Measurements from ENCODE around the gene FBN1.

FBN1 gene

DNA sequence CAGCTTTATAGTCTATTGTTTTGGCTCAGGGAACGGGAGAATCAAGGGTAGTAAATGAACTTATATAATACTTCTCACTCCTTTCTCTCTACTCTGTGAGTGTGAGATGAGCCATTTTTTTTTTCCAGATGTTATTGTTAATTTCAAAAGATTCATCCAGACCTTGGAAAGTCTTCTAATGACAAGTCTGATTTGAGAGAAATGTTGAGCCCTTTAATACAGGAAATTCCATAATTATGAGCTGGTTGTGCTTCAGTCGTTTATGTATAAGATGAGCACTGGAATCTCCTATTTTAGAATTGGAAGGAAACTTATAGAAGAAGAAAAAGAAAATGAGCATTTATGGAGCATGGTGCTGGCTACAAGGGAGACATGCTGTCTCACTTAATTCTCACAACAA lies 92.0 kb downstream of the FBN1 start:
- no peak for TF ChIP-seq CTCF (conservative IDR thresholded peaks at IDR 0.05; ENCODE audit: low read depth)
- ChIA-PET CTCF (no interaction called here), POLR2A (ENCODE audit: low non-redundant PET) (no interaction called here)
- no peak for DNase-seq (ENCODE audit: low spot score)
- no peak overlapping the region for H3K27ac ChIP-seq

- TF ChIP-seq CTCF (conservative IDR thresholded peaks at IDR 0.05; ENCODE audit: low read depth): no peak
- CTCF ChIA-PET: no interaction called here
- no peak for DNase-seq (ENCODE audit: low spot score)
- no peak overlapping the region for H3K27ac ChIP-seq
- POLR2A ChIA-PET (ENCODE audit: low non-redundant PET): no interaction called here
Measured at GRCh38 chr15:48550822-48551525, 94.5 kb downstream of the FBN1 start.

GRCh38 chr15:48548455-48548854 lies 97.1 kb downstream of the FBN1 start:
- no peak for DNase-seq (ENCODE audit: low spot score)
- ChIA-PET POLR2A (ENCODE audit: low non-redundant PET) (no interaction called here), CTCF (no interaction called here)
- no peak overlapping the region for H3K27ac ChIP-seq
- no peak for TF ChIP-seq CTCF (conservative IDR thresholded peaks at IDR 0.05; ENCODE audit: low read depth)

DNA sequence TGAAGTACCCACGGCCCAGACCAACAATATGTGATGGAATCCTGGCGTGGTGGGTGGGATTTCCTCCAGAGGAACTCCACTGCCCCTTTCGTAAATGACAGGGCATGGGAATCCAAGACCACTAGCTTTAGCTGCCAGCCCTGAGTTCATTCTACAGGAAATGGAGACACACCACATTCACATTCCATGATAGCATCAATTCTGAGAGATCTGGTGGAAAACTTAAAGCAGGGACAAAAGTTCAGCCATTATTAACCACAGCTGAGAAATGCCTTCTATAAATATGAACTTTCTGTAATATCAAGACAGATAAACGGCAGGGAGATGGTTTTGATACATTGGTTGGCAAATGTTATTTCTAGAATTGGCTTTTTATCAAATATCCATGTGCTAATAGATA lies 98.2 kb downstream of the FBN1 start:
- no peak overlapping the region for H3K27ac ChIP-seq
- no peak for DNase-seq (ENCODE audit: low spot score)
- ChIA-PET CTCF (no interaction called here), POLR2A (ENCODE audit: low non-redundant PET) (no interaction called here)
- no peak for TF ChIP-seq CTCF (conservative IDR thresholded peaks at IDR 0.05; ENCODE audit: low read depth)

GRCh38 chr15:48546296-48546695 lies 99.2 kb downstream of the FBN1 start:
- POLR2A ChIA-PET (ENCODE audit: low non-redundant PET): no interaction called here
- CTCF ChIA-PET: no interaction called here
- H3K27ac ChIP-seq: no peak overlapping the region
- TF ChIP-seq CTCF (conservative IDR thresholded peaks at IDR 0.05; ENCODE audit: low read depth): no peak
- no peak for DNase-seq (ENCODE audit: low spot score)

DNA sequence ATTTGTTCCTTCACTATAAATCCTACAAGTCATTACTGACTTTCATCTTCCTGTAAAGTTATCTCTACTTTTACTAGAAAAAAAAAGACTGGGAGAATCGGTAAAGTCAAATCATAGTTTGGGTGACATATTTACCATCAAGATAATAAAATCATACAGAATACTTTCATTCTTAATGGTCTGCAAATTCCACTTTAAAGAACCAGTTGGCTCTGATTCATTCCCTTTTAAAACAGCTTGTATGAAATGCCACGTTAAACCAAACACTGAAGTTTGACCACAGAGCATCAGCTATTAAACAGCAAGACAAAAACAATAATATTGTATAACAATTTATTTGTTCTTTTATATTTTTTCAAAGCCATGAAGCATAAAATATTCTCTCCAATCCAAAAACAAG lies 100.7 kb downstream of the FBN1 start:
- POLR2A ChIA-PET (ENCODE audit: low non-redundant PET): no interaction called here
- DNase-seq (ENCODE audit: low spot score): no peak
- CTCF ChIA-PET: no interaction called here
- no peak overlapping the region for H3K27ac ChIP-seq
- TF ChIP-seq CTCF (conservative IDR thresholded peaks at IDR 0.05; ENCODE audit: low read depth): no peak
